G401 (cell line): Measurements from ENCODE around the gene ESRP2. TPM values are rescaled to one million over a fixed set of nuclear protein-coding genes. Genes with fewer than 3 reads are reported as not detected.

Source experiments
- DNase-seq: peaks from one replicate; pipeline ENCODE4 v3.0.0-alpha.2; 2015; ENCODE audit warnings: low spot score
- in situ Hi-C: cut with HindIII; loops from 2 replicates; pipeline ENCODE4 v1.10.0; 2016; ENCODE audit warnings: low sequenced_read_pairs, mixed read lengths
- total RNA-seq: library from RNA; depleted of rRNA; stranded (reverse); fragments of >200 nt; shearing (Covaris generic); gene quantifications from 2 replicates; pipeline ENCODE4 v1.2.3, GENCODE V29; 2014

The ESRP2 gene
- total RNA-seq, 1 experiment from 2014 or later: 0.10 TPM

DNA sequence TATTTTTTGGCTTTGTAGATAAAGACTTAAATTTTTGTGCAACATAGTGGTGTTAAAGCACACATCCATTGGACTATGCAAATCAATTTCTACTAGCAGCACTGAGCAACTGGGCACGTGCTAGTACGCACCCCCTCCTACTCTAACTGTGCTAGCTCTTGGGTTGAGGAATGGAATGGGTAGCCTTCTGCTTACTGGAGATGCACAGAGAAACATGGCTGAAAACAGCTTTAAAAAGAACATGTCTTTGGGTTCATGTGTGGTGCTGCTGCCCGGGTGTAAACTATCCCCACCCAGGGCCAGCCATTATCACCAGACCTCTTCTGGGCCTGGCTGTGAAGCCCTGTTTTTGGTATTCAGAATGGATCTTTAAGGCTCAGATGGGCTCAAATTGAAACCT is 7.3 kb downstream of the ESRP2 start:
- in situ Hi-C loops: no loop called here
- DNase-seq: no peak

- in situ Hi-C loops: no loop called here
- peak; percentile 63 for DNase-seq
Measured at GRCh38 chr16:68227850-68228553, 7.9 kb downstream of the ESRP2 start.

GRCh38 chr16:68227183-68227793 is 8.6 kb downstream of the ESRP2 start:
- no peak for DNase-seq
- in situ Hi-C loops: no loop called here

DNA sequence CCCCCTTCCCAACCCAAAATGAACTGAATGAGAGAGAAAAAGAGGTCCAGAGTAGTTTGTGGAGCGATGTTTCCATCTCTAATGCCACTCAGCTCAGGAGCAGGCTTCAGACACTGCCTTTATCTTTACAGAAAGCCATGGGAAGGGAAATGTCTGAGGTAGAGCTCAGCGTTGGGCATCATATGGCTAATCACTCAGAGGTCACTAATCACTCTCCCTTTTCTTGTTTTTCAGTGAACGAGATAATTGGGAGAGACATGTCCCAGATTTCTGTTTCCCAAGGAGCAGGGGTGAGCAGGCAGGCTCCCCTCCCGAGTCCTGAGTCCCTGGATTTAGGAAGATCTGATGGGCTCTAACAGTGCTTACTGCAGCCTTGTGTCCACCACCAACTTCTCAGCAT is 9.8 kb downstream of the ESRP2 start:
- in situ Hi-C loops: no loop called here

DNA sequence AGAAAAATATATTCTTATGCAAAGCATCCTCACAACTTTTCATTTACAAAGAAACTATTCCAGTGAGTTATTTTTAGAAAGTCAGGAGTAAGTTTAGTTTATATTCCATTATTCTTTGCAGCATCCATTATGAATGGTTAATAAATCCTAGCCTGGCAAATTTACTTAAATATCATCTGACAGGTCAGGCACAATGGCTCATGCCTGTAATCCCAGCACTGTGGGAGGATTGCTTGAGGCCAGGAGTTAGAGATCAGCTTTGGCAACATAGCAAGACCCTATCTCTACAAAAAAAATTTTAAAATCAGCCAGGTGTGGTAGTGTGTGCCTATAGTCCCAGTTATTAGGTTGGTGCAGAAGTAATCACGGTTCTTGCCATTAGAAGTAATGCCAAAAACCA is 12.9 kb downstream of the ESRP2 start:
- in situ Hi-C loops: no loop called here
- DNase-seq: no peak

More for the DNA sequence above, 9.8 kb downstream of the ESRP2 start:
- DNase-seq: no peak

GRCh38 chr16:68219725-68220351 is 16.1 kb downstream of the ESRP2 start:
- in situ Hi-C loops: no loop called here
- peak; percentile 52 for DNase-seq

DNA sequence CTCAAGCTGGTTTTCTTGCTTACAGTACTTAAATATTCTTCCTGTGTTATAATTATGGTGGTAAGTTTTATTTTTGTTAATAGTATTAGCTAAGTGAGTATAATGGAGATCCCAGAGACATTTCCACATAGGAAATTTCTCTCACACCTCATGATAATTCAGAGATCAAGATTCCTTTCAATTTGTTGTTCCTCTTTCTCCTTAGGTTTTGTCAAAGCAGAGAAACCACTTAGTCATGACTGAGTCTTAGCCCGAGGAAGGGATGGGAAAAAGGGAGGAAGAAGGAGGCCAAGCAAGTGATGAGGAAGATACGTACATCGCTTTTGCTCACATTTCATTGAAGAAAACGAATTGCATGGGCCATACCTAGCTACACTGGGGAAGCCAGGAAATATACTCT is 18.4 kb downstream of the ESRP2 start:
- in situ Hi-C loops: no loop called here
- DNase-seq: no peak

GRCh38 chr16:68216240-68216639 is 19.7 kb downstream of the ESRP2 start:
- in situ Hi-C loops: no loop called here
- no peak for DNase-seq

DNA sequence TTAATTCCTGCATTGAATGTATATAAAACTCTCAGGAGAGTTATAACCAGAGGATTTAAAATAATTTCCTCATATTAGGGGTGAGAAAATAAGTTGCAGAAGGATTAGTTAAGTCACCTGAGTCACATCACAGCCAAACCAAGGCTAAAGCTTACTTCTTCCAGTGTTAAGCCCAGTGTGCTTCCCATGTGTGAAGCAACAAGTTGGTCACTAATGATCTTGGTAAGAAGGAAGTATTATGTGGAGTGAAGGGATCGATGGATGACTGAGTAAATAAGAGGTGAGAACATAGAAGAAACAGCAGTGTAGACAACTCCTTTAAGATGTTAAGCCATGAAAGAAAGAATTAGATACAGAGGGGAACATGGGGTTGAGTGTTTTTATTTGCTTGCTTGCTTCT is 20.6 kb downstream of the ESRP2 start:
- in situ Hi-C loops: no loop called here
- DNase-seq: no peak

GRCh38 chr16:68214726-68215125 is 21.2 kb downstream of the ESRP2 start:
- no peak for DNase-seq
- in situ Hi-C loops: no loop called here

- no peak for DNase-seq
- in situ Hi-C loops: no loop called here
Measured at GRCh38 chr16:68206245-68206644, 29.7 kb downstream of the ESRP2 start.

GRCh38 chr16:68202091-68202519 is 33.8 kb downstream of the ESRP2 start:
- in situ Hi-C loops: no loop called here
- DNase-seq: peak; percentile 94

DNA sequence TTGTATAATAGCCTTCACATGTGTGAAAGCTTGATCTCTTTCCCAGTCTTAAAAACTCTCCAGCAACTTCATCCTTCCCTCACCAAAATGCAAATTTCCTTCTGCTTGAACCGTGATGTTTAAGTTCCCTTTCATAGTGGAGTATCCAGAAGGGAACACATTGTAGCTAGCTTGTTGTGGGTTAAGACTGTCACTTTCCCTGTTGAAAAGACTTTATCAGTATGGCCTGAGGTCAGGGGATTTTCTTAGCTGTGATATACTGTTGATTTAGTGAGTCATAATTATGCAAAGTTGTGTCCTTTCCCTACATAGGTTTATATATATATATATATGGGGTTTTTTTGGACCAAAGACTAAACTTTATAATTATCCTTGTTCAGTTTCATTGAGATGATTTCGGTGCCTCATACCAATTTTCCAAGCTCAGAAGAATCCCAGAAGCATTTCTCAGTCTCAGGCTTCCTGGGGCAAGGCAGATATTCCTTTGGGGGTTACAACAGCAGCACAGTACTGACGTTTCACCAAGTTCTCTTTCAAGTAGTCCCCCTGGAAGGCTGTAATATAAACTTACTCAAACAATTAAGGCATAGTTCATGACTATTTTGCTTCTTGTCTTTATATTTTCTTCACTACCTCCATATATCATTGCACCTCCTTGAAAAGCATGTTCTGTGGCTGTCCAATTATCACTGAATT is 35.7 kb downstream of the ESRP2 start:
- DNase-seq: no peak
- in situ Hi-C loops: no loop called here

DNA sequence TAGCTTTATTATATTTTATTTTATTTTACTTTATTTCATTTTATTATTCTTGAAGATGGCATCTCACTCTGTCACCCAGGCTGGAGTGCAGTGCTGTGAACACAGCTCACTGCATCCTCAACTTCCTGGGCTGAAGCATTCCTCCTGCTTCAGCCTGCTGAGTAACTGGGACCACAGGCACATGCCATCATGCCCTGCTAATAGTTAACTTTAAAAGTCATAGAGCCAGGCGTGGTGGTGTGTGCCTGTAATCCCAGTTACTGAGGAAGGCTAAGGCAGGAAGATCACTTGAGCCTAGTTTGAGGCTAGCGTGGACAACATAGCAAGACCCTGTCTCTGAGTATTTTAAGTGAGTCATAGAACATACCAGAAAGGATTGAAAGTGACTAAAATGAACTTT is 38.7 kb downstream of the ESRP2 start:
- in situ Hi-C loops: no loop called here
- DNase-seq: no peak

GRCh38 chr16:68194251-68194650 is 41.7 kb downstream of the ESRP2 start:
- in situ Hi-C loops: no loop called here

DNA sequence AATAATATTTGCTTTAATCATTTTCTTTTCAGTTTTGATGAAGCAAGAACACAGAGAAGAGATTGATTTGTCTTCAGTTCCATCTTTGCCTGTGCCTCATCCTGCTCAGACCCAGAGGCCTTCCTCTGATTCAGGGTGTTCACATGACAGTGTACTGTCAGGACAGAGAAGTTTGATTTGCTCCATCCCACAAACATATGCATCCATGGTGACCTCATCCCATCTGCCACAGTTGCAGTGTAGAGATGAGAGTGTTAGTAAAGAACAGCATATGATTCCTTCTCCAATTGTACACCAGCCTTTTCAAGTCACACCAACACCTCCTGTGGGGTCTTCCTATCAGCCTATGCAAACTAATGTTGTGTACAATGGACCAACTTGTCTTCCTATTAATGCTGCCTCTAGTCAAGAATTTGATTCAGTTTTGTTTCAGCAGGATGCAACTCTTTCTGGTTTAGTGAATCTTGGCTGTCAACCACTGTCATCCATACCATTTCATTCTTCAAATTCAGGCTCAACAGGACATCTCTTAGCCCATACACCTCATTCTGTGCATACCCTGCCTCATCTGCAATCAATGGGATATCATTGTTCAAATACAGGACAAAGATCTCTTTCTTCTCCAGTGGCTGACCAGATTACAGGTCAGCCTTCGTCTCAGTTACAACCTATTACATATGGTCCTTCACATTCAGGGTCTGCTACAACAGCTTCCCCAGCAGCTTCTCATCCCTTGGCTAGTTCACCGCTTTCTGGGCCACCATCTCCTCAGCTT is 45.0 kb downstream of the ESRP2 start:
- DNase-seq: no peak
- in situ Hi-C loops: no loop called here

More at GRCh38 chr16:68194251-68194650, 41.7 kb downstream of the ESRP2 start:
- no peak for DNase-seq

DNA sequence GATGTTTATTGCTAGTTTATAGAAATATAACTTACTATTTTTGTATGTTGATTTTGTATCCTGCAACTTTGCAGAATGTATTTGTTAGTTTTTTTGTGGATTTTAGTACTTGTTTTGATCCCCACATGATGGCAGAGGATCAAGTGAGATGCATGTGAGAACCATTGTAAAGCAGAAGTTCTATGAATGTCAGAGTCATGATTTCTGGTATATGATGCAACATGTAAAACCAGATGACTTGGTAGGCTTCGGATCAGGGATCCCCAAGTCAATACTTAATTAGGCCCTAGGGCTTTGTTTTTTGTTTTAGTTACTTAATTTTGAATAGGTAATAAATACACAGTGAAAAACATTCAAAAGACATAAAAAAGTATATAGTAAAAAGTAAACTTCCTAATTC is 45.8 kb downstream of the ESRP2 start:
- in situ Hi-C loops: no loop called here
- no peak for DNase-seq

- DNase-seq: no peak
- in situ Hi-C loops: no loop called here
Measured at GRCh38 chr16:68188170-68188569, 47.8 kb downstream of the ESRP2 start.

GRCh38 chr16:68187505-68187904 is 48.4 kb downstream of the ESRP2 start:
- in situ Hi-C loops: no loop called here
- DNase-seq: no peak
